NK-92 treated with Interleukin-12 subunit alpha and Interleukin-12 subunit beta, amount 100 ng/mL, for 24 hours (cell line): ENCODE results near the gene TSHZ1.

Experiments
- DNase-seq: peaks from one replicate; lab custom pipeline; 2025; lab: John Stamatoyannopoulos, UW

The TSHZ1 gene

GRCh38 chr18:75269124-75269680 is 58.6 kb downstream of the TSHZ1 start:
- no peak for DNase-seq

GRCh38 chr18:75269696-75270095 is 59.1 kb downstream of the TSHZ1 start:
- no peak for DNase-seq

- DNase-seq, result no peak
Measured at GRCh38 chr18:75271952-75272351, 61.4 kb downstream of the TSHZ1 start.

- DNase-seq, result no peak
Measured at GRCh38 chr18:75273817-75274216, 63.2 kb downstream of the TSHZ1 start.

- no peak for DNase-seq
Measured at GRCh38 chr18:75275226-75275625, 64.6 kb downstream of the TSHZ1 start.

- DNase-seq, result no peak
Measured at GRCh38 chr18:75276818-75277609, 66.4 kb downstream of the TSHZ1 start.

GRCh38 chr18:75277610-75277928 is 67.0 kb downstream of the TSHZ1 start:
- no peak for DNase-seq

- no peak for DNase-seq
Measured at GRCh38 chr18:75279381-75279780, 68.8 kb downstream of the TSHZ1 start.

- DNase-seq, result no peak
Measured at GRCh38 chr18:75280427-75281280, 70.1 kb downstream of the TSHZ1 start.

GRCh38 chr18:75282746-75283145 is 72.1 kb downstream of the TSHZ1 start:
- no peak for DNase-seq

- DNase-seq, result no peak
Measured at GRCh38 chr18:75283731-75284130, 73.1 kb downstream of the TSHZ1 start.

- DNase-seq, result no peak
Measured at GRCh38 chr18:75284566-75284965, 74.0 kb downstream of the TSHZ1 start.

- no peak for DNase-seq
Measured at GRCh38 chr18:75285876-75286275, 75.3 kb downstream of the TSHZ1 start.

GRCh38 chr18:75287006-75287405 is 76.4 kb downstream of the TSHZ1 start:
- DNase-seq, result no peak

GRCh38 chr18:75287700-75288099 is 77.1 kb downstream of the TSHZ1 start:
- no peak for DNase-seq

GRCh38 chr18:75289761-75290160 is 79.2 kb downstream of the TSHZ1 start:
- DNase-seq, result no peak

GRCh38 chr18:75290737-75291358 is 80.3 kb downstream of the TSHZ1 start:
- DNase-seq, result no peak

- no peak for DNase-seq
Measured at GRCh38 chr18:75291460-75291859, 80.9 kb downstream of the TSHZ1 start.

- DNase-seq, result no peak
Measured at GRCh38 chr18:75293591-75293990, 83.0 kb downstream of the TSHZ1 start.

GRCh38 chr18:75297731-75298130 is 87.1 kb downstream of the TSHZ1 start:
- DNase-seq, result no peak

GRCh38 chr18:75304678-75305557 is 94.3 kb downstream of the TSHZ1 start:
- no peak for DNase-seq

GRCh38 chr18:75305984-75306383 is 95.4 kb downstream of the TSHZ1 start:
- no peak for DNase-seq
